ENCODE measurements around the gene HDAC11.

- no peak for TF ChIP-seq POLR2A (IDR thresholded peaks at IDR 0.05; ENCODE audit: low read depth)
- no peak for TF ChIP-seq CTCF (IDR thresholded peaks at IDR 0.05)
These were observed 65.0 kb downstream of the HDAC11 start for GRCh38 chr3:13544951-13545651.
